LNCaP clone FGC (cell line): ENCODE measurements around the gene CORO6.

Experiments
- DNase-seq: peaks from one replicate; pipeline ENCODE4 v3.0.0-alpha.2; 2011; ENCODE audit warnings: low read depth
- H3K4me3 ChIP-seq: 2 replicates; pipeline ENCODE4 v1.5.1; 2011; ENCODE audit warnings: mild to moderate bottlenecking, low read depth, low read length, control low read depth
- CTCF ChIP-seq: IDR thresholded peaks from 2 replicates; pipeline ENCODE4 v1.5.1; 2012; ENCODE audit warnings: mild to moderate bottlenecking; ENCODE audit not compliant: control insufficient read depth, insufficient read depth; ENCODE audit errors: extremely low read depth

Gene CORO6

GRCh38 chr17:29591146-29591736 lies 31.5 kb downstream of the CORO6 start:
- no peak for DNase-seq
- no peak for TF ChIP-seq CTCF
- no peak overlapping the region for H3K4me3 ChIP-seq

DNA sequence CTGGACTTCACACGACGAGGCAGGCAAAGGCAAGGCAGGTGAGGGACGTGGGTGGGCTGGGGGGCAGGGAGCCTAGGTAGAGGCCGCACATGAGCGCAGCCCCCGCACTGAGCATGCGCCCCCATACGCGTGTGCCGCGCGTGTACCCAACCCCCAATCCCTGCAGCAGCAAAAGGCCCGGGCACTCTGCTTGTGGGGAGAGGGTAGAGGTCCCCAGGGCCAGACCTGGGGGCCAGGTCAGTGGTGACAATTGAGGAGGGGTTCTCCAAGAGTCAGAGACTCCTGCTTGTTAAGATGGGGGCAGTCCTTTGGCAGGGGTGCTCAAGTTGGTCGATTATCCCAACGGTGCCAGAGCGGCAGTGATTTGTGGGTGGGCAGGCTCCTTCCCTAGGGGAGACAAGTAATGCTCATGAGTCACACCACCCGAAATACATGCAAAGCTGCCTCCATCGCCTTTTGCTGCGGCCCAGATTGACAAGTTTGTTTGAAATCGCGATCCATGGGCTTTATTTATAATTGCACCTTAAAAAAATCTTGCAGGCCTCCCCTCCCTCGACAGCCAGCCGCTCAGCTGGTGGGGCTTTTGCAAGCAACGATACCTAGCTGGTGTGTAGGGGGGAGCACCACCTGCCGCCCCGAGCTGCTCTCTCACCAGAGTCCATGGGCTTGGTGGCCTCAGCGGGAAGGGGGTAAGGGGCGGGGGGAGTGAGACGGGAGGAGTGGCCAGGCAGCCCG lies 32.1 kb downstream of the CORO6 start:
- peak overlapping the region; percentile 67 for H3K4me3 ChIP-seq
- no peak for DNase-seq
- TF ChIP-seq CTCF = no peak

- TF ChIP-seq CTCF = no peak
- DNase-seq = no peak
These were observed 32.9 kb downstream of the CORO6 start, which contains the start of gene GIT1 for GRCh38 chr17:29589524-29590410. Gene GIT1 (minus strand): TSS chr17:29589648. CDS start chr17:29589378, 270 bp downstream.

GRCh38 chr17:29588562-29589411 lies 33.9 kb downstream of the CORO6 start:
- H3K4me3 ChIP-seq = peak overlapping the region; percentile 69
- TF ChIP-seq CTCF = no peak
- DNase-seq = no peak

More at GRCh38 chr17:29589524-29590410, 32.9 kb downstream of the CORO6 start, which contains the start of gene GIT1:
- peak within 1 kb of the TSS; percentile 69 for H3K4me3 ChIP-seq

GRCh38 chr17:29588017-29588561 lies 34.6 kb downstream of the CORO6 start:
- TF ChIP-seq CTCF = no peak
- DNase-seq = no peak

GRCh38 chr17:29587591-29587990 lies 35.1 kb downstream of the CORO6 start:
- no peak for TF ChIP-seq CTCF
- DNase-seq = no peak
- peak overlapping the region; percentile 69 for H3K4me3 ChIP-seq

More at GRCh38 chr17:29588017-29588561, 34.6 kb downstream of the CORO6 start:
- H3K4me3 ChIP-seq = peak overlapping the region; percentile 69
